Urinary bladder (tissue), 4 donors: ENCODE measurements around the gene SORCS2. TPM values are rescaled to one million over a fixed set of nuclear protein-coding genes. Genes with fewer than 3 reads are reported as not detected.
A peak's percentile ranks its signal among the peaks of the same experiment; 100 is the strongest.

Source experiments
- DNase-seq: peaks from one replicate; pipeline ENCODE4 v3.0.0-alpha.2; 2015; ENCODE audit errors: extremely low spot score
- H3K27ac ChIP-seq: one replicate; pipeline ENCODE4 v1.5.1; 2013; ENCODE audit warnings: low read depth, mild to moderate bottlenecking, moderate library complexity
- H3K36me3 ChIP-seq: one replicate; pipeline ENCODE4 v1.6.1; 2013; ENCODE audit warnings: mild to moderate bottlenecking, moderate library complexity; ENCODE audit not compliant: insufficient read depth
- H3K4me1 ChIP-seq: one replicate; pipeline ENCODE4 v1.6.1; 2013; ENCODE audit warnings: mild to moderate bottlenecking, moderate library complexity; ENCODE audit not compliant: insufficient read depth
- H3K4me3 ChIP-seq: one replicate; pipeline ENCODE4 v1.5.1; 2013; ENCODE audit warnings: low read depth, low read length
- WGBS: extraction: QIAGEN DNeasy Blood & Tissue Kit; methylation state at CpG from one replicate; pipeline ENCODE4 v1.1.7; 2013; 5-methylcytosine and 5-hydroxymethylcytosine counted together
- polyA plus RNA-seq: library from polyadenylated mRNA; stranded (reverse); fragments of 200-250 nt; gene quantifications from one replicate; pipeline ENCODE4 v1.2.3, GENCODE V29; 2013
- total RNA-seq: library from RNA; depleted of rRNA; stranded (reverse); fragments of >200 nt; gene quantifications from one replicate; pipeline ENCODE4 v1.2.3, GENCODE V29; 2014
- donor health status: healthy with polysubstance abuse.
- donor health status: healthy.

Gene SORCS2
- total and polyA plus RNA-seq, 2 donors = 5.3 to 10.8 TPM

GRCh38 chr4:7278981-7279380, 86.6 kb downstream of the SORCS2 start:
- Histone ChIP-seq H3K4me3 (no peak overlapping the region), H3K36me3 (no peaks in the 10 kb centered on the region), H3K4me1 (no peaks in the 10 kb centered on the region), H3K27ac (no peak overlapping the region)
- DNase-seq = no peak
- 72% methylated on average over 4 of the region's 4 CpGs for WGBS

- Histone ChIP-seq H3K4me3 (no peak overlapping the region), H3K36me3 (no peaks in the 10 kb centered on the region), H3K4me1 (no peaks in the 10 kb centered on the region), H3K27ac (no peak overlapping the region)
- no peak for DNase-seq
- WGBS = 84% methylated on average over 6 of the region's 6 CpGs
Measured at GRCh38 chr4:7279902-7280301, 87.6 kb downstream of the SORCS2 start.

- H3K4me3 ChIP-seq = no peak overlapping the region
- 69% methylated on average over 24 of the region's 24 CpGs for WGBS
- no peak overlapping the region for H3K27ac ChIP-seq
- no peaks in the 10 kb centered on the region for H3K36me3 ChIP-seq
- no peaks in the 10 kb centered on the region for H3K4me1 ChIP-seq
- DNase-seq = no peak
Measured at GRCh38 chr4:7280926-7281690, 88.8 kb downstream of the SORCS2 start.

GRCh38 chr4:7281691-7282665, 89.6 kb downstream of the SORCS2 start:
- Histone ChIP-seq H3K36me3 (no peaks in the 10 kb centered on the region), H3K4me1 (no peaks in the 10 kb centered on the region), H3K27ac (no peak overlapping the region), H3K4me3 (no peak overlapping the region)
- WGBS = 77% methylated on average over 20 of the region's 20 CpGs
- DNase-seq = no peak

GRCh38 chr4:7282786-7283440, 90.6 kb downstream of the SORCS2 start:
- Histone ChIP-seq H3K27ac (no peak overlapping the region), H3K4me1 (no peaks in the 10 kb centered on the region), H3K4me3 (no peak overlapping the region), H3K36me3 (no peaks in the 10 kb centered on the region)
- WGBS = 88% methylated on average over 8 of the region's 8 CpGs
- DNase-seq = no peak

GRCh38 chr4:7285244-7286094, 93.1 kb downstream of the SORCS2 start:
- H3K36me3 ChIP-seq = no peaks in the 10 kb centered on the region
- H3K27ac ChIP-seq = no peak overlapping the region
- 67% methylated on average over 34 of the region's 34 CpGs for WGBS
- no peaks in the 10 kb centered on the region for H3K4me1 ChIP-seq
- H3K4me3 ChIP-seq = no peak overlapping the region
- peak; percentile 48 for DNase-seq

GRCh38 chr4:7286170-7286569, 93.8 kb downstream of the SORCS2 start:
- no peak for DNase-seq

GRCh38 chr4:7286798-7287197, 94.5 kb downstream of the SORCS2 start:
- whole genome bisulfite sequencing = 94% methylated on average over 7 of the region's 7 CpGs
- no peaks in the 10 kb centered on the region for H3K36me3 ChIP-seq
- no peaks in the 10 kb centered on the region for H3K4me1 ChIP-seq
- H3K27ac ChIP-seq = no peak overlapping the region
- H3K4me3 ChIP-seq = no peak overlapping the region
- DNase-seq = no peak

More at GRCh38 chr4:7286170-7286569, 93.8 kb downstream of the SORCS2 start:
- H3K27ac ChIP-seq = no peak overlapping the region
- H3K4me3 ChIP-seq = no peak overlapping the region
- no peaks in the 10 kb centered on the region for H3K36me3 ChIP-seq
- no peaks in the 10 kb centered on the region for H3K4me1 ChIP-seq
- WGBS = 55% methylated on average over 14 of the region's 14 CpGs

- H3K36me3 ChIP-seq = no peaks in the 10 kb centered on the region
- DNase-seq = no peak
- no peak overlapping the region for H3K27ac ChIP-seq
- H3K4me3 ChIP-seq = no peak overlapping the region
- WGBS = 84% methylated on average over 20 of the region's 20 CpGs
- no peaks in the 10 kb centered on the region for H3K4me1 ChIP-seq
Measured at GRCh38 chr4:7287274-7287917, 95.1 kb downstream of the SORCS2 start.

- H3K27ac ChIP-seq = no peak overlapping the region
- H3K4me3 ChIP-seq = no peak overlapping the region
- WGBS = 85% methylated on average over 18 of the region's 18 CpGs
- no peaks in the 10 kb centered on the region for H3K4me1 ChIP-seq
- no peak for DNase-seq
- no peaks in the 10 kb centered on the region for H3K36me3 ChIP-seq
Measured at GRCh38 chr4:7287918-7288280, 95.6 kb downstream of the SORCS2 start.

- H3K4me3 ChIP-seq = no peak overlapping the region
- no peaks in the 10 kb centered on the region for H3K4me1 ChIP-seq
- DNase-seq = no peak
- 95% methylated on average over 2 of the region's 2 CpGs for WGBS
- no peak overlapping the region for H3K27ac ChIP-seq
- no peaks in the 10 kb centered on the region for H3K36me3 ChIP-seq
Measured at GRCh38 chr4:7288751-7289523, 96.6 kb downstream of the SORCS2 start.

GRCh38 chr4:7289589-7289988, 97.3 kb downstream of the SORCS2 start:
- no peak for DNase-seq
- Histone ChIP-seq H3K27ac (no peak overlapping the region), H3K36me3 (no peaks in the 10 kb centered on the region), H3K4me3 (no peak overlapping the region), H3K4me1 (no peaks in the 10 kb centered on the region)
- WGBS = 89% methylated on average over 15 of the region's 15 CpGs
